ENCODE measurements around the gene GRIA4. TPM values are rescaled to one million over a fixed set of nuclear protein-coding genes. Genes with fewer than 3 reads are reported as not detected.
"Not testable (repeated sequence)": the region's sequence is repeated elsewhere in the genome, so short reads cannot be mapped to it uniquely, and the experiment has no call there.

Gene GRIA4
- total RNA-seq, 1 donor from 2014 or later = 8.7 TPM

DNA sequence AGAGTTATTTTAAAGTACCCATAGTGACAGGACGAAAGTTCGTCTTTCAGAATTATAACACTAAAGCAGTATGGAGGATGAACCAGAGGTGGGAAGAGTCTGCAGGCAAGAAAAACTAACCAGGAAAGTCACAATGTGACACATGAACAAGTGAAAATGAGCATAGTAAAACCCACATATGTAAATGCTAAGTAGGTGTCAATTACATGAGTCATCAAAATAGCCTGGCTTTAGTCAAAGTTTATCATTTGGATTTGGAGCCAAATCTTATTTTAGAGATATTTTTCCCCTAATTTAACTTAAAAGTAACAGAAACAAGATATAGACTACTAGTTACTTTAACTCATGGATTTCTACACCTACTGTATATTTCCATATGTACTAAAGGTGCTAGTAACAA is 159.8 kb downstream of the GRIA4 start:
- Mint-ChIP-seq H3K9me3 (ENCODE audit: unreplicated experiment) (no peaks in the 10 kb centered on the region), H3K4me3 (ENCODE audit: unreplicated experiment) (no peak overlapping the region), H3K4me1 (ENCODE audit: unreplicated experiment) (no peaks in the 10 kb centered on the region), H3K27ac (ENCODE audit: unreplicated experiment) (no peak overlapping the region), H3K36me3 (ENCODE audit: low read depth, unreplicated experiment) (no peaks in the 10 kb centered on the region), H3K27me3 (ENCODE audit: unreplicated experiment) (no peaks in the 10 kb centered on the region)
- TF ChIP-seq, protein P1, sequence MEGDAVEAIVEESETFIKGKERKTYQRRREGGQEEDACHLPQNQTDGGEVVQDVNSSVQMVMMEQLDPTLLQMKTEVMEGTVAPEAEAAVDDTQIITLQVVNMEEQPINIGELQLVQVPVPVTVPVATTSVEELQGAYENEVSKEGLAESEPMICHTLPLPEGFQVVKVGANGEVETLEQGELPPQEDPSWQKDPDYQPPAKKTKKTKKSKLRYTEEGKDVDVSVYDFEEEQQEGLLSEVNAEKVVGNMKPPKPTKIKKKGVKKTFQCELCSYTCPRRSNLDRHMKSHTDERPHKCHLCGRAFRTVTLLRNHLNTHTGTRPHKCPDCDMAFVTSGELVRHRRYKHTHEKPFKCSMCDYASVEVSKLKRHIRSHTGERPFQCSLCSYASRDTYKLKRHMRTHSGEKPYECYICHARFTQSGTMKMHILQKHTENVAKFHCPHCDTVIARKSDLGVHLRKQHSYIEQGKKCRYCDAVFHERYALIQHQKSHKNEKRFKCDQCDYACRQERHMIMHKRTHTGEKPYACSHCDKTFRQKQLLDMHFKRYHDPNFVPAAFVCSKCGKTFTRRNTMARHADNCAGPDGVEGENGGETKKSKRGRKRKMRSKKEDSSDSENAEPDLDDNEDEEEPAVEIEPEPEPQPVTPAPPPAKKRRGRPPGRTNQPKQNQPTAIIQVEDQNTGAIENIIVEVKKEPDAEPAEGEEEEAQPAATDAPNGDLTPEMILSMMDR (IDR thresholded peaks at IDR 0.05; ENCODE audit: unreplicated experiment) = no peak
- no peak for DNase-seq (ENCODE audit: low spot score)

DNA sequence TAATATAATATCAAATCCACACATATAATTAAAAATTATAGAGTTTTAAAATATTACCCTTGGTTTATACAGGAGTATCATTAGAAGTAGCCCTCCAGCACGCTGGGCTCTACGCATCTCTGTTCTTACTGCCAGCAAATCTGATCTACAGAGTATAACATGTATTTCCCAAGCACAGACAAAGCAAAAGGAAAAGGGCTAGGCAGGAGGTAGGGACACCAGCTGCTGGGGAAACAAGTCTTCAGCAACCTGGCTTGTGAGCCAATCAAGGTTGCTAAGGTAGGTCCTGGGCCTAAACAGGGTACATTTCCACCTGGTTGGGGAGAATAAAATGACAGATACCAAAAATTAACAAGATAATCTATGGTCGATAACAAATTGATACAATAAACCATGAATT is 163.6 kb downstream of the GRIA4 start:
- DNase-seq (ENCODE audit: low spot score); H3K27ac Mint-ChIP-seq (ENCODE audit: unreplicated experiment); H3K4me1 Mint-ChIP-seq (ENCODE audit: unreplicated experiment); H3K27me3 Mint-ChIP-seq (ENCODE audit: unreplicated experiment); H3K9me3 Mint-ChIP-seq (ENCODE audit: unreplicated experiment); H3K4me3 Mint-ChIP-seq (ENCODE audit: unreplicated experiment); H3K36me3 Mint-ChIP-seq (ENCODE audit: low read depth, unreplicated experiment): not testable (repeated sequence)

DNA sequence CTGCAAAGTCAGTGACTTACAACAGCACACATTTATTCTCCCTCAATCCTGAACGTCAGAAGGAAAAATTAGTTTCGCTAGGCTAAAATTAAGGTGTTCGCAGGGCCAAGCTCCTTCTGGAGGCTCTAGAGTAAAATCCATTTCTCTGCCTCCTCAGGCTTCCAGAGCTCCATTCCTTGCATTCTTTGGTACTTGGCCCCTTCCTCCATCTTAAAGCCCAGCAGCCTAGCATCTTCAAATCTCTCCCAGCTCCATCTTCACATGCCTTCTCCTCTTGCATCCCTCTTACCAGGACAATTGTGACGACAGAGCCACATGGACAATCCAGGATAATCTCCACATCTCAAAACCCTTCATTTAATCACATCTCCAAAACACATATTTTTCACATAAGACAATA is 165.0 kb downstream of the GRIA4 start:
- Mint-ChIP-seq H3K27ac (ENCODE audit: unreplicated experiment) (no peak overlapping the region), H3K36me3 (ENCODE audit: low read depth, unreplicated experiment) (no peaks in the 10 kb centered on the region)

DNA sequence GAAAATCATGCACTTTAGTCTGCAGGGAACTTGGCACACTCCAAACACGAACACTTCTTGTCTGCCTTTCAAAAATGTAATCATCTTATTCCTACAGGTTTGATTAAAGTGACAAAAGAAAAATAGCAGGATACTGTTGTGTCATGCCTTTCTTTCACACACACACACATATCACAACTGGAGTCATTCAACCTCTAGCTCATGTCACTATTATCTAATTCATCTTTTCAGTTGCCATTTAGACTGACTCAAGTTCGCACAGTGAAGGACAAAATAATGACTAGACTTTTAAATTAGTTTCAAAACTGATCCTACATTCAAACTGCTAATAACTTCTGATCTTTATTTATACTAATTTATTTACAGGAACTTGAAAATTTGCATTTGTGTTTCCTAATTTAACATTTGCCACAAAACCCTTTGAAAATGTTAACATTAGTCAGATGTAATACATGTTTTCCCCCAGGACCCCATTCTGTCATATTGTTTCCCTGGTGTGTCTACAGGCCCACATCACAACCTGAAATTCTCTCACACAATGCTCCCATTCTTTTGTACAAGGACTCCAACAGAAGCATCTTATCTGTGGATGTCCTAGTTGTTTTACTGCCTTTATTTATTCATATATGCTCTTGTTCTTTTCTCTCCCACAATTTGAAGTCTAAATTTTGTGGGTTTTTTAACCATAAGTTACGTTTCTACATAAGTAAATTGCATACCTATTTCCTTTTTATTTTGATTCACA is 171.1 kb downstream of the GRIA4 start:
- H3K36me3 Mint-ChIP-seq (ENCODE audit: low read depth, unreplicated experiment) = no peaks in the 10 kb centered on the region
- TF ChIP-seq, protein P1 (IDR thresholded peaks at IDR 0.05; ENCODE audit: unreplicated experiment) = no peak
- no peaks in the 10 kb centered on the region for H3K27me3 Mint-ChIP-seq (ENCODE audit: unreplicated experiment)
- DNase-seq (ENCODE audit: low spot score) = no peak
- H3K4me1 Mint-ChIP-seq (ENCODE audit: unreplicated experiment) = peaks cover 4% of the 10 kb centered on the region
- no peaks in the 10 kb centered on the region for H3K9me3 Mint-ChIP-seq (ENCODE audit: unreplicated experiment)
- no peak overlapping the region for H3K4me3 Mint-ChIP-seq (ENCODE audit: unreplicated experiment)
- no peak overlapping the region for H3K27ac Mint-ChIP-seq (ENCODE audit: unreplicated experiment)

More for the DNA sequence above, 165.0 kb downstream of the GRIA4 start:
- Mint-ChIP-seq H3K4me3 (ENCODE audit: unreplicated experiment) (no peak overlapping the region), H3K9me3 (ENCODE audit: unreplicated experiment) (no peaks in the 10 kb centered on the region), H3K27me3 (ENCODE audit: unreplicated experiment) (no peaks in the 10 kb centered on the region), H3K4me1 (ENCODE audit: unreplicated experiment) (no peaks in the 10 kb centered on the region)
- TF ChIP-seq, protein P1 (IDR thresholded peaks at IDR 0.05; ENCODE audit: unreplicated experiment) = no peak
- no peak for DNase-seq (ENCODE audit: low spot score)

DNA sequence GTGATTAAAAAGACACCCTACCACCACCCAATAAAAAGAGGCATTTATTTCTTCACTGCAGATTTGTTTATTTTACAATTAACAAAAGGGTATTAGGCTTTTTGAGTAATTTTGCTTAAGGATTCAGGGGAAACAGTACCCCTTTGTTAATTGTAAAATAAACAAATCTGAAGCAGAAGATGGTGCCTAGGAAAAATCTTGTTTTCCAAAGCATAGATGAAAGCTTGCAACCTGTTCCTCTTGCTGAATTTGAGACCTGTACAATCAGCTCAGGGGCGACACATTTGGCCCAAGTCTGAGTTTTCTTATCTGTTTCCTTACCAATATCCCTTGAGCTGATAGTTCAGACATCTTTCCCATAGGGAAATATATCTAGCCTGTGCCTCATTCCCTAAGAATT is 171.9 kb downstream of the GRIA4 start:
- Mint-ChIP-seq H3K4me1 (ENCODE audit: unreplicated experiment) (peaks cover 4% of the 10 kb centered on the region), H3K27me3 (ENCODE audit: unreplicated experiment) (no peaks in the 10 kb centered on the region), H3K4me3 (ENCODE audit: unreplicated experiment) (no peak overlapping the region), H3K9me3 (ENCODE audit: unreplicated experiment) (no peaks in the 10 kb centered on the region), H3K36me3 (ENCODE audit: low read depth, unreplicated experiment) (no peaks in the 10 kb centered on the region), H3K27ac (ENCODE audit: unreplicated experiment) (no peak overlapping the region)
- TF ChIP-seq, protein P1 (IDR thresholded peaks at IDR 0.05; ENCODE audit: unreplicated experiment) = no peak
- DNase-seq (ENCODE audit: low spot score) = no peak
